OCI-LY1 (cell line): ENCODE results near the gene PABPC1L.

Experiments used
- H2AFZ ChIP-seq: fragments of 200-600 bp; sonication (generic), shearing (Covaris generic); 2 replicates; pipeline ENCODE4 v1.6.0; 2014; ENCODE audit warnings: antibody characterized with exemption, mild to moderate bottlenecking, low read length
- H3F3A ChIP-seq: fragments of 200-600 bp; sonication (generic), shearing (Covaris generic); 2 replicates; pipeline ENCODE4 v1.6.0; 2014; ENCODE audit warnings: mild to moderate bottlenecking, antibody characterized with exemption, low read length, moderate library complexity; ENCODE audit not compliant: insufficient read depth
- H3K27ac ChIP-seq: fragments of 200-600 bp; sonication (generic); 2 replicates; pipeline ENCODE4 v1.5.1; 2014; ENCODE audit warnings: low read length, mixed run types, mild to moderate bottlenecking, low read depth; ENCODE audit not compliant: poor library complexity, severe bottlenecking
- H3K27me3 ChIP-seq: fragments of 200-600 bp; sonication (generic); 2 replicates; pipeline ENCODE4 v1.6.0; 2014; ENCODE audit warnings: antibody characterized with exemption, mild to moderate bottlenecking, low read length, moderate library complexity; ENCODE audit not compliant: insufficient read depth
- H3K36me3 ChIP-seq: fragments of 200-600 bp; sonication (generic); 2 replicates; pipeline ENCODE4 v1.6.1; 2014; ENCODE audit warnings: mild to moderate bottlenecking, antibody characterized with exemption, low read length, moderate library complexity, mixed read lengths; ENCODE audit not compliant: insufficient read depth
- H3K4me1 ChIP-seq: fragments of 200-600 bp; sonication (generic); 2 replicates; pipeline ENCODE4 v1.5.1; 2014; ENCODE audit warnings: mild to moderate bottlenecking, low read length, moderate library complexity; ENCODE audit not compliant: insufficient read depth, severe bottlenecking
- H3K4me2 ChIP-seq: fragments of 200-600 bp; sonication (generic), shearing (Covaris generic); 2 replicates; pipeline ENCODE4 v1.6.1; 2014; ENCODE audit warnings: low read length
- H3K4me3 ChIP-seq: fragments of 200-600 bp; sonication (generic); 2 replicates; pipeline ENCODE4 v1.5.1; 2014; ENCODE audit warnings: low read length, low read depth, mild to moderate bottlenecking, mixed read lengths; ENCODE audit not compliant: poor library complexity, severe bottlenecking
- H3K79me2 ChIP-seq: fragments of 200-600 bp; shearing (Covaris generic); 2 replicates; pipeline ENCODE4 v1.6.1; 2016; ENCODE audit warnings: mixed run types, low read length, mixed read lengths; ENCODE audit not compliant: insufficient read depth
- H3K9ac ChIP-seq: fragments of 200-600 bp; sonication (generic), shearing (Covaris generic); 2 replicates; pipeline ENCODE4 v1.6.1; 2014; ENCODE audit warnings: mild to moderate bottlenecking, low read length, mixed read lengths
- H3K9me2 ChIP-seq: fragments of 200-600 bp; sonication (generic), shearing (Covaris generic); 2 replicates; pipeline ENCODE4 v1.6.1; 2014; ENCODE audit warnings: low read depth, mild to moderate bottlenecking, low read length, mixed read lengths
- H3K9me3 ChIP-seq: fragments of 200-600 bp; shearing (Covaris generic); 2 replicates; pipeline ENCODE4 v1.6.1; 2014; ENCODE audit warnings: low read length, mixed read lengths
- H4K20me1 ChIP-seq: fragments of 200-600 bp; sonication (generic), shearing (Covaris generic); 2 replicates; pipeline ENCODE4 v1.6.0; 2016; ENCODE audit warnings: mild to moderate bottlenecking, low read length; ENCODE audit not compliant: insufficient read depth
- EZH2 ChIP-seq: fragments of 200-600 bp; sonication (generic), shearing (Covaris generic); IDR thresholded peaks from 2 replicates; pipeline ENCODE4 v1.8.0; 2017; ENCODE audit warnings: borderline replicate concordance, mixed run types, mild to moderate bottlenecking, antibody characterized with exemption, low read length, moderate library complexity, mixed read lengths
- TF ChIP-seq, protein P1 (sequence below): fragments of 200-600 bp; sonication (generic), shearing (Covaris generic); IDR thresholded peaks from 2 replicates; pipeline ENCODE4 v1.5.1; 2017; ENCODE audit warnings: mild to moderate bottlenecking, antibody characterized with exemption, low read length, moderate library complexity, mixed read lengths

The PABPC1L gene

GRCh38 chr20:44941120-44941691 is 31.3 kb downstream of the PABPC1L start:
- no peaks in the 10 kb centered on the region for H3K27me3 ChIP-seq
- no peak overlapping the region for H3K4me2 ChIP-seq
- H4K20me1 ChIP-seq: no peaks in the 10 kb centered on the region
- H3K4me3 ChIP-seq: no peak overlapping the region
- no peak overlapping the region for H2AFZ ChIP-seq
- H3K9me2 ChIP-seq: no peaks in the 10 kb centered on the region
- no peak overlapping the region for H3K27ac ChIP-seq
- no peaks in the 10 kb centered on the region for H3K79me2 ChIP-seq
- no peaks in the 10 kb centered on the region for H3F3A ChIP-seq
- TF ChIP-seq, protein P1, sequence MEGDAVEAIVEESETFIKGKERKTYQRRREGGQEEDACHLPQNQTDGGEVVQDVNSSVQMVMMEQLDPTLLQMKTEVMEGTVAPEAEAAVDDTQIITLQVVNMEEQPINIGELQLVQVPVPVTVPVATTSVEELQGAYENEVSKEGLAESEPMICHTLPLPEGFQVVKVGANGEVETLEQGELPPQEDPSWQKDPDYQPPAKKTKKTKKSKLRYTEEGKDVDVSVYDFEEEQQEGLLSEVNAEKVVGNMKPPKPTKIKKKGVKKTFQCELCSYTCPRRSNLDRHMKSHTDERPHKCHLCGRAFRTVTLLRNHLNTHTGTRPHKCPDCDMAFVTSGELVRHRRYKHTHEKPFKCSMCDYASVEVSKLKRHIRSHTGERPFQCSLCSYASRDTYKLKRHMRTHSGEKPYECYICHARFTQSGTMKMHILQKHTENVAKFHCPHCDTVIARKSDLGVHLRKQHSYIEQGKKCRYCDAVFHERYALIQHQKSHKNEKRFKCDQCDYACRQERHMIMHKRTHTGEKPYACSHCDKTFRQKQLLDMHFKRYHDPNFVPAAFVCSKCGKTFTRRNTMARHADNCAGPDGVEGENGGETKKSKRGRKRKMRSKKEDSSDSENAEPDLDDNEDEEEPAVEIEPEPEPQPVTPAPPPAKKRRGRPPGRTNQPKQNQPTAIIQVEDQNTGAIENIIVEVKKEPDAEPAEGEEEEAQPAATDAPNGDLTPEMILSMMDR: no peak
- TF ChIP-seq EZH2: no peak
- H3K9me3 ChIP-seq: no peaks in the 10 kb centered on the region
- no peak overlapping the region for H3K9ac ChIP-seq
- H3K4me1 ChIP-seq: no peaks in the 10 kb centered on the region
- peaks cover 98% of the 10 kb centered on the region for H3K36me3 ChIP-seq

DNA sequence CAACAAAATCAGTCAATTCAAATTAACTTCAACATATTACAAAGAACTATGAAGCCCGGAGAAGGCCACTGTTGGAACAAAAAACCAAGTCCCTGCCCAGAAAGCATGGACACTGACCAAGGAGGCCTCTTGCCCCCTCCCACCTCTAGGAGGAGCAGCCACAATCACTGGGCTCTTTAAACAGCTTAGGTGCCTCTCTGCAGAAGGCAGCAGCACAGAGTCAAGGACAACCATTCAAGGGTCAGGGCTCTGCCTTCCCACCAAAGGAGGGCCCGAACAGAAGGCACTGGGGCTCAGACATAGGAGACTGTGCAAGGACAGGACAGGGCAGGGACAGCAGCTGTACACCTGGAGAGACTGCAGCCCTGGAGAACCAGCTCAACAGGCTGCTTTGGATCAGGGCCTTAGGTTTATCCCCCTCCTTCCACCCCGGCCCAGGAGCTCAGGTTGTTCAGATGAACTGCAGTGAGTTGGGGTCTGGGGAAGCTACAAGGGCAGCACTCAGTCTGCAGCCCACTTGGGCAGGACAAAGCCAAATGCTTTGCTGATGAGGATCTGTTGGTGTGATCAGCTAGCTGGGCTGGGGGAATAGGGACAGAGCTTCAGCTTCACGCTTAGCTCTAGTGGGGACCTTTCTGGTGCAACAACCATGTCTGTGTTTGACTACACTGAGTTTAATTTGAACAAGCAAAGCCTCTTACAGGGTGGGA is 32.6 kb downstream of the PABPC1L start:
- no peak overlapping the region for H3K27ac ChIP-seq
- no peaks in the 10 kb centered on the region for H3K9me2 ChIP-seq
- H3K27me3 ChIP-seq: no peaks in the 10 kb centered on the region
- TF ChIP-seq EZH2: no peak
- TF ChIP-seq, protein P1: no peak
- H4K20me1 ChIP-seq: no peaks in the 10 kb centered on the region
- H3K4me3 ChIP-seq: no peak overlapping the region
- no peaks in the 10 kb centered on the region for H3K4me1 ChIP-seq
- no peak overlapping the region for H2AFZ ChIP-seq
- no peaks in the 10 kb centered on the region for H3K9me3 ChIP-seq
- H3K9ac ChIP-seq: no peak overlapping the region
- H3K79me2 ChIP-seq: no peaks in the 10 kb centered on the region
- no peaks in the 10 kb centered on the region for H3F3A ChIP-seq
- H3K36me3 ChIP-seq: peaks cover 99% of the 10 kb centered on the region
- no peak overlapping the region for H3K4me2 ChIP-seq

- no peak overlapping the region for H3K4me2 ChIP-seq
- TF ChIP-seq EZH2: no peak
- TF ChIP-seq, protein P1: no peak
- no peak overlapping the region for H3K27ac ChIP-seq
- no peak overlapping the region for H3K4me3 ChIP-seq
- no peaks in the 10 kb centered on the region for H3K79me2 ChIP-seq
- no peak overlapping the region for H2AFZ ChIP-seq
- H3K27me3 ChIP-seq: no peaks in the 10 kb centered on the region
- H3K9me3 ChIP-seq: no peaks in the 10 kb centered on the region
- H3K4me1 ChIP-seq: no peaks in the 10 kb centered on the region
- H4K20me1 ChIP-seq: no peaks in the 10 kb centered on the region
- H3K9me2 ChIP-seq: no peaks in the 10 kb centered on the region
- no peak overlapping the region for H3K9ac ChIP-seq
- no peaks in the 10 kb centered on the region for H3F3A ChIP-seq
- H3K36me3 ChIP-seq: peaks cover 99% of the 10 kb centered on the region
These were observed 34.0 kb downstream of the PABPC1L start for GRCh38 chr20:44943828-44944227.
